ENCODE measurements around the gene SLC35C1. TPM values are rescaled to one million over a fixed set of nuclear protein-coding genes. Genes with fewer than 3 reads are reported as not detected.
A peak's percentile ranks its signal among the peaks of the same experiment; 100 is the strongest.

SLC35C1 gene
- total and polyA plus RNA-seq, 2 of the 13 experiments (the other 11 are each of a cell fraction or from before 2014, with no cell fraction given): 2.9 to 7.0 TPM

- TF ChIP-seq DMTF1 (CRISPR knock-in tag; IDR thresholded peaks at IDR 0.05): no peak
- no peak for TF ChIP-seq ATF5 (CRISPR knock-in tag; IDR thresholded peaks at IDR 0.05; ENCODE audit: low read depth)
- peak; percentile 36; the same call in 1 of the 2 replicates for TF ChIP-seq HDAC2 (CRISPR knock-in tag; IDR thresholded peaks at IDR 0.05)
- 0 out of 2 replicates have a peak, but pooled peaks have one; percentile 67 for TF ChIP-seq ZBTB34 (CRISPR knock-in tag; IDR thresholded peaks at IDR 0.05)
- no peak for TF ChIP-seq ZNF546 (CRISPR knock-in tag; conservative IDR thresholded peaks at IDR 0.05)
- 0 out of 2 replicates have a peak, but pooled peaks have one; percentile 44 for TF ChIP-seq ISL2 (CRISPR knock-in tag; IDR thresholded peaks at IDR 0.05)
- TF ChIP-seq FUBP1 (CRISPR knock-in tag; IDR thresholded peaks at IDR 0.05; ENCODE audit: borderline replicate concordance): no peak
- TF ChIP-seq IKZF5 (CRISPR knock-in tag; IDR thresholded peaks at IDR 0.05): peak; percentile 62; the same call in 1 of the 2 replicates
- no peak for TF ChIP-seq ZNF691 (CRISPR knock-in tag; IDR thresholded peaks at IDR 0.05; ENCODE audit: borderline replicate concordance, low read depth)
- TF ChIP-seq SIX4 (CRISPR knock-in tag; IDR thresholded peaks at IDR 0.05): no peak
- no peak for TF ChIP-seq ZFP36L2 (CRISPR knock-in tag; IDR thresholded peaks at IDR 0.05)
- peak; percentile 94 for TF ChIP-seq PRDM10 (CRISPR knock-in tag; IDR thresholded peaks at IDR 0.05; ENCODE audit: low read depth)
- TF ChIP-seq FOXO1 (CRISPR knock-in tag; IDR thresholded peaks at IDR 0.05): peak; percentile 43; the same call in 1 of the 2 replicates
- no peak for TF ChIP-seq RORA (CRISPR knock-in tag; IDR thresholded peaks at IDR 0.05)
- peak; percentile 45 for TF ChIP-seq NCOA2 (CRISPR knock-in tag; IDR thresholded peaks at IDR 0.05)
- TF ChIP-seq ZFP62 (CRISPR knock-in tag; IDR thresholded peaks at IDR 0.05): no peak
These were observed 38.4 kb downstream of the SLC35C1 start (continued) for GRCh38 chr11:45843158-45843924.

Measured in HepG2 (cell line).